ENCODE measurements around the gene RIBC1.

DNA sequence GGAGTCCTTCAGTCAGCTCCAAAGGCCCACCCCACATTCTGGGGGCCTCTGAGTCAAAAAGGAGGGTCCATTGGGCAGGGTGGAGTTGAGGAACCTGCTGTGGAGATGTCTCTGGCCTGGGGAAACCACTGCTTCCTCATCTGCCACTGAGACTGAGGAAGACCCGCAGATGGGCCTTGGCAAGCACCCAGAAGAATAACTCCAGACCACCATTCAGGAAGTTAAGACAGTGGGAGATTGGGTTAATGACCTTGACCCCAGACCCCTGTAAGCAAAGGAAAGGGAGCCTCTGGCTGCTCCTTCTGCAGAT is 19.6 kb downstream of the RIBC1 start:
- TF ChIP-seq, protein P1, sequence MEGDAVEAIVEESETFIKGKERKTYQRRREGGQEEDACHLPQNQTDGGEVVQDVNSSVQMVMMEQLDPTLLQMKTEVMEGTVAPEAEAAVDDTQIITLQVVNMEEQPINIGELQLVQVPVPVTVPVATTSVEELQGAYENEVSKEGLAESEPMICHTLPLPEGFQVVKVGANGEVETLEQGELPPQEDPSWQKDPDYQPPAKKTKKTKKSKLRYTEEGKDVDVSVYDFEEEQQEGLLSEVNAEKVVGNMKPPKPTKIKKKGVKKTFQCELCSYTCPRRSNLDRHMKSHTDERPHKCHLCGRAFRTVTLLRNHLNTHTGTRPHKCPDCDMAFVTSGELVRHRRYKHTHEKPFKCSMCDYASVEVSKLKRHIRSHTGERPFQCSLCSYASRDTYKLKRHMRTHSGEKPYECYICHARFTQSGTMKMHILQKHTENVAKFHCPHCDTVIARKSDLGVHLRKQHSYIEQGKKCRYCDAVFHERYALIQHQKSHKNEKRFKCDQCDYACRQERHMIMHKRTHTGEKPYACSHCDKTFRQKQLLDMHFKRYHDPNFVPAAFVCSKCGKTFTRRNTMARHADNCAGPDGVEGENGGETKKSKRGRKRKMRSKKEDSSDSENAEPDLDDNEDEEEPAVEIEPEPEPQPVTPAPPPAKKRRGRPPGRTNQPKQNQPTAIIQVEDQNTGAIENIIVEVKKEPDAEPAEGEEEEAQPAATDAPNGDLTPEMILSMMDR (IDR thresholded peaks at IDR 0.05): no peak
- TF ChIP-seq POLR2A (IDR thresholded peaks at IDR 0.05): no peak

Measured in esophagus squamous epithelium (tissue), 4 donors.